Transverse colon (tissue), 4 donors: ENCODE results near the gene GALNT2.
A peak's percentile ranks its signal among the peaks of the same experiment; 100 is the strongest.

Source experiments
- POLR2A ChIP-seq: fragments of 450-650 bp; IDR thresholded peaks from one replicate; pipeline ENCODE4 v1.6.1; 2016; ENCODE audit warnings: antibody characterized with exemption, mild to moderate bottlenecking, moderate library complexity
- POLR2AphosphoS5 ChIP-seq, 3 donors: sonication (generic); formaldehyde crosslinking; IDR thresholded peaks; one replicate each; pipeline ENCODE4 v1.6.1; 2016; ENCODE audit warnings: antibody characterized with exemption in 3 of 3
- TF ChIP-seq, protein P1 (sequence below), 5 experiments: fragments of 200-600 bp in 3 of 5; fragments of 450-650 bp in 2 of 5; sonication (generic) in 3 of 5; IDR thresholded peaks; 1 replicate in 2 of 5; 2 replicates in 3 of 5; pipeline ENCODE4 v1.5.1; 2016 to 2017; ENCODE audit warnings: antibody characterized with exemption in 5 of 5, inconsistent platforms in 3 of 5, mild to moderate bottlenecking in 2 of 5, moderate library complexity in 1 of 5

DNA sequence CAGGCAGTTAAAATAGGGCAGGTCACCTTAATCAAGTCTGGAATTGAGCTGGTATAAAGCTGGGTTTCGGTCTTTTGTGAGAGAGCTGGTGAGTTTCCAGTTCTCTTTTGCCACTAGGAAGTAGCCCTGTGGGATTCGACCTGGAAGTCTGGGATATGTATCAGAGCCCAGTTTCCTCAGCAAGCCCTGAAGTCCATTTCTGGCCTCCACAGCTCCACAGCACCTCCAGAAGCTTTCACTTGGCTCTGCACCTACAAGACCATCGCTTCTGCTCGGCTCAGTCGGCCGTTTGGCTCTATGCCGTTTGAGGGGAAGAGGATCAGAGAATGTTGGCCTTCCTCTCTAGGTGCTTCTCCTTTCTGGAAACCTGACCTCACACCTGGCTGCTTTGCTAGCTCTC lies 148.0 kb downstream of the GALNT2 start:
- TF ChIP-seq, protein P1, sequence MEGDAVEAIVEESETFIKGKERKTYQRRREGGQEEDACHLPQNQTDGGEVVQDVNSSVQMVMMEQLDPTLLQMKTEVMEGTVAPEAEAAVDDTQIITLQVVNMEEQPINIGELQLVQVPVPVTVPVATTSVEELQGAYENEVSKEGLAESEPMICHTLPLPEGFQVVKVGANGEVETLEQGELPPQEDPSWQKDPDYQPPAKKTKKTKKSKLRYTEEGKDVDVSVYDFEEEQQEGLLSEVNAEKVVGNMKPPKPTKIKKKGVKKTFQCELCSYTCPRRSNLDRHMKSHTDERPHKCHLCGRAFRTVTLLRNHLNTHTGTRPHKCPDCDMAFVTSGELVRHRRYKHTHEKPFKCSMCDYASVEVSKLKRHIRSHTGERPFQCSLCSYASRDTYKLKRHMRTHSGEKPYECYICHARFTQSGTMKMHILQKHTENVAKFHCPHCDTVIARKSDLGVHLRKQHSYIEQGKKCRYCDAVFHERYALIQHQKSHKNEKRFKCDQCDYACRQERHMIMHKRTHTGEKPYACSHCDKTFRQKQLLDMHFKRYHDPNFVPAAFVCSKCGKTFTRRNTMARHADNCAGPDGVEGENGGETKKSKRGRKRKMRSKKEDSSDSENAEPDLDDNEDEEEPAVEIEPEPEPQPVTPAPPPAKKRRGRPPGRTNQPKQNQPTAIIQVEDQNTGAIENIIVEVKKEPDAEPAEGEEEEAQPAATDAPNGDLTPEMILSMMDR (IDR thresholded peaks at IDR 0.05), result peak; percentile 40 to 54 (median 46)
- no peak for TF ChIP-seq POLR2AphosphoS5 (IDR thresholded peaks at IDR 0.05)
- TF ChIP-seq POLR2A, result no peak
